Stimulated activated CD8-positive, alpha-beta memory T cell treated with anti-CD3 and anti-CD28 coated beads, Interleukin-15, amount 100 ng/mL, for 1 hour (primary cell): ENCODE data around the gene HSBP1.

Source experiments
- DNase-seq: peaks from one replicate; pipeline ENCODE4 v3.0.0-alpha.2; 2020; ENCODE audit warnings: low read depth

The HSBP1 gene

DNA sequence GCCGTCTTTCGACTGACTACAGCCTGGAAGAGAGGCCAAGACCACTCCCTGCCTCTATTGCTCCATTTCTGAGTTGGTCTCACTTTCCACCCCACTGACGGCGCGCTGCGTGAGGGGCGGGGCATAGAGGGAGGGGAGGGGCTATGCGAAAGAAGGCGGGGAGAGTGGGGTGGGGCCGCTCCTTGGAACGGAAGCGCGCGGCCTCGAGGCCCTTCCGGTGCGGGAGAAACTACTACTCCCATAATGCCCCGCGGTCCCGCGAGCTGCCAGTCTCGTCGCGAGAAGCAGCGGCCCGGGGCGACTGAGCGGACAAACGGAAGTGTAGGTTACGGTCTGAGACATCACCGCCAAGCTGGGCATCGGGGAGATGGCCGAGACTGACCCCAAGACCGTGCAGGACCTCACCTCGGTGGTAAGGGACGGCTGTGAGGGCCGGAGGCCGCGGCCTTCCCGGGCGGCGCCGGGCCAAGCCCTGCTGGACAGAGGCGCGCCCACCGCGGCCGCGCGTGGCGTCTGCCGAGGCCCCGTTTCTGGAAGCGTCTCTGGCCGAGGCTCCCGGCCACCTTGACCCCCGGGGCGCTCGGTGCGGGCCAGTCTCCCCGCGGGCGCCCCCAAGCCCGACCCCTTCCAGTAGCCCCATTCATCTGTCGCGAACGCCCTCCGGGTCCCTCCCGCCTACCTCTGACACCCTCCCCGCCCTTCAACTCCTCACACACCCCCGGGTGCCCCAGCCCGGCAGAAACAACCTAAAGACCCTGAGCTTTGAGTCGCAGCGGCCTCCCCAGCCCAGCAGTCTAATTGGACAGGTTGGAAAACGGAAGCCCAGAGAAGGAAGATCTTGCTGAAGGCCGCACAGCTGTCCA lies at the start of gene HSBP1:
HSBP1 (plus strand) TSS at position 269 of the 863 bp plus-strand sequence; CDS start at position 368, 99 bp downstream.
- DNase-seq = peak; percentile 91

DNA sequence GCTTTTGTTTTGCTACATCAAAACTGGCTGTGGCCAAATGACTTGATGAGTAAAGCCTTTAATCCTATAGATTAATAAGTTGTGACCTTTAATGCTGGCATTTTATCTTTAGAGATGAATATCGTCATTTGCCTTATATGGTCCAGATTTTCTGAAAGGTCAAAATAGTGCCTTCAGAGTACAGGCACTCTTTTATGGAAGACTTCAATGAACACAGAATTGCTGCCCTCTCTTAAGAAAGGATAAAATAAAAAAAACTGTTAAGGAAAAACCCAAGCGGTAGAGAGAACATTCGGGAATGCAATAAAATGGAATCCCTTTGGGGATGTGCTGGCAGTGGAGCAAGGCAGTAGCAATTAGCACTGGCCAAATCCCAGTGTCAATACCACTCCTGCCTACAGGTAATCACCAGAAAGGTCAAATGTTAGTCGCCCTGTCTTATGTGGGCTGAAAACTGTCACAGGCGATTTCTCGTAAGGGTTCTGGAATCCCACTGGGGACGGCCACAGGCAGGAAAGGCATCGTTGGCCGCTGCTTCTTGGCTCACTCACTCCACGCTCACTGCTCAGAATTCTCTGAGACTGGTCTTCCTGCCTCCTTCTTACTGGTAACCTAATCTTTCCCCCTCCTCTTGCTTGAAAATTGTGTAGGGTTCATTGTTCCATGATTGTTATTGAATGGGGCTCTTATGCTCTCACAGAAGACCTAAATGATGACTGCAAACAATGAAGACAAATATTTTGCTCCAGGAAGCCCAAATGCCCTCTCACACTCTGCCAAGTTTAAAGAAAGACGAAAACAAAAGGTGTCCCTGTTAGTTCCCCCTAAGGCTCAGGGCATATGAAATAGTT lies 45.4 kb upstream of the HSBP1 start:
- no peak for DNase-seq

DNA sequence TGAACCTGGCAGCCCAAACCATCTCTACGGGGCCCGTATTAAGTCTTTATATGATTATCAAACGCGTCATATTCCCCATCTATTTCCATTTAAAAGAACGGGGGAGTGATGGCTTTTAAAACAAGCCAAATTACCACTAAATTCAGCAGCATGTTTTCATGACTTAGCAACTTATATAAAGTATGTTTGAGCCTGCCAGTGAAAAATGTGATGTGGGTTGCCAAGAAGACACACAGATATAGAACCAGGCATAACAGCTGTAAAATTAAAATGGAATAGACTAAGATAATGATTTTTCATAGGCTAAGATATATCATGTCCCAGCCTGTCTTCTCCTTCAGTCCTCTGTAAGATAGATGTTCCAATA lies 44.8 kb upstream of the HSBP1 start:
- no peak for DNase-seq

DNA sequence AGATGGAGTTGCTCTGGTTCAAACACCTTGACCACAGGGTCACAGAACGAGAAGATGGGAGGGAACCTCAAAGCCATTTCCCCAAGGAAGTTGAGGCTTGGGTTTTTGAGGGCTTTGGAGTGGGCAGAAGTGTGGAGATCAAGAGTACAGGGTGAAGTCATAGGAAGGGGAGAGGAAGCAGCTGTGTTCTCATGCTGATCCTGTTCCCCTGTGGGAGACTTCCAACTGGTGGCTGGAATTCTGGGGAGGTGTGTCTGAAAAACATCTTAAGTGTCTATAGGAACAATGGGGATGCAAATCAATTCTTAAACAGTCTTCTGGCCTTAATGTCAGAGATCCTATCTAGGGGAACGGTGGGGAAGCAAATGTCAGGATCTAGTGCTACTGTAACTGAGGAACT lies 38.8 kb upstream of the HSBP1 start:
- no peak for DNase-seq

DNA sequence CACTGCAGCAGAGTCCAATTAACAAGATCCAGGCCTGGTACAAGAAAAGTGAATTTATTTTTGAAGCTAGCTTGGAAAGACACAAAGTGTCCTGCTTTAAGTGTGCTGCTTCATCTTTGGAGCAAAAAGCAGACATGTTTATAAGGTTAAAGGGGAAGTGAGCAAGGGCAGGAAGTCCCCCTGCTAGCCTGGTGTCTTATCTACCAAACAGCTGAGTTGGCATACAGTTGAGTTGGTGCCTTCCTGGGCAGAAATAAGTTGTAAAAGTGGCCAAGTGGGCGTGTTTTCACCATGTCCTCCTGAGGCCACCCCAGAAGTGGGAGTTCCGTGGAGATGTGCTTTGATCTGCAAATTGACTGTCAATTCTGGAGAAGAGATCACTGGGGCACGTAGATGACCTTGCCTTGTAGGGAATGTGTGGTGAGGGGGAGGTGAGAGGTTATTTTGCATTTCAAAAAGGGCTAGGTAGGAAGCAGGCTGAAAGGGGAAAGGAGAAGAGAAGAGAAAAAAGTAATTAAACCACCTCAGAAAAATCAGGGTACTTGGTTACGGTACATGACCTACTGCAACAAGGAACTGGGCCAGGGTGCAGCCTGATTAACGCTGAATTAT lies 38.3 kb upstream of the HSBP1 start:
- DNase-seq = no peak

DNA sequence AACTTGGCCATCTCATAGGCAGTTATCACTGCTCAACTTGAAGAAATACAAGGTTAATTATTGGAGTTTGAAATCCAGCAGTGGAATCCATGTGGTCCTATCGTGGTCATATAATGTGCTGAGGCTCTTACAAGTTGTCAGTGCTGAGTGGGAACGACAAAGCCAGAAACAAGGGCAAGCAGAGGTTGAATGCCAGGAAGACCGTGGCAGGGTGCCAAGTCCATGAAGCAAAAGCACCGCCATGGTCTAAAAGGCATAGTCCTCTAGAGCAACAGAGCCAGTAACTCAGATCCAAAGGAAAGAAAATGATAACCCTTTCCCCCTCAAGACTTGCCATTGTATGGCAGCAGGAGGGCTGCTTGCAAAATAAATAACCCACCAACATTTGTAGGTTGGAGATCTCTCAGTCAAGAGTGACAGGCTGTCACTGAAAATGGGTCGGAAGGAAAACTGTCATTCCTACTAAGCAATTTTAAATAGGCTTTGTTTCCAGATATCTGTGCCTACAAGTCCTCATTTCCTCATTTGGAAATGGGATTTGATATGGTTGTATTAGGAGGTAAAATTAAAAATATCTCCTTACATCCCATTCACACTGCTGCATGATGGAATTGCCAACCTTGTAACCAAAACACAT lies 36.4 kb upstream of the HSBP1 start:
- DNase-seq = no peak

DNA sequence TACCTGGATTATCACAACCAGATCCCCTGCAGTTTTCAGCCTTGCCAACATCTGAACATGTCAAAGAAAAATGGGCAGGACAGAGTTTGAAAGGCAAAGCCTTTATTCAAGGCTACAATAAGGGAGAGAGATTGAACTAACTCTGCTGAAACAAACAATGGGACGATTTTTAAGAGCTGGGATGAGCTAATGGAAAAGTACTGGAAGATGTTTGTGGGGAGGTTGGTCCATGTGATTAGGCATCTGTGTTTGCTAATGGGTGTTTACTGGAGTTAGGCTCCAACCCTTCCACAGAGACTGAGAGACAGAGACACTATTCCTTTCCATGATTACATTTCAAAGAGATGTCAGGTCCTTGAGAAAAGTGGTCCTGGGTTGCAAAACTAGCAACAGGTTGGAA lies 35.0 kb upstream of the HSBP1 start:
- no peak for DNase-seq

DNA sequence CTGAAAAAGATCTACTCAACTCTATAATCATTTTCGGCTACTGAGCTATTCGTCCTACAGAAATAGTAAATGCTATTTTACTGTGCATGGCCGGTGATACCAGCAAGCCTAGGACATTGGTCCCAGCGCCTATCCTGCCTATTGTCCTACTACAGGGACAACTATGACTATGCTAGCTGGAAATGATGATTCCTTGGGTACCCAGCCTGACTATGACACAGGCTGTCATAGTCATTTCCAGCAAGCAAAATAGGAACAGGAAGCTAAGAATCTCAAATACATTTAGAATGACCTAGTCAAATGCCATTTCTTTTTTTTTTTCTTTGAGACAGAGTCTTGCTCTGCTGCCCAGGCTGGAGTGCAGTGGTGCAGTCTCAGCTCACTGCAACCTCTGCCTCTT lies 33.7 kb upstream of the HSBP1 start:
- no peak for DNase-seq

DNA sequence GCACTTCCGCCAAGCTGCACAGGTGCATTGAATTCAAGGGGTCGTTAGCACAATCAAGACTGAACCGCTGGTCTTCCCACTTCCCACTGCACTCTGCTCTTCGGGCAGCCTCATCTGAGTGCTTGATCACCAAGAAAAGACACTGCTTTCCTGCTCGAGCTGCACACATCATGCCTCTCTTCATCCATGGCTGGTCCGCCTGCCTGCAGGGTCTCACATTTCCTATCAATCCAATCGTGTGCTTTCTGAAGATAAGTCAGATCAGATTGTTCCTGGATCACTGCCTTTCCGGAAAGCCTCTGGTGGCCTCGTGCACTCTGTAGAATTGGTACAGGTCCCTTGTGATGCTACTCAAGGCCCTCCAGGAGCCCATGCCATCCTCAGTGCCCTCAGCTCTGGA lies 30.8 kb upstream of the HSBP1 start:
- DNase-seq = no peak

DNA sequence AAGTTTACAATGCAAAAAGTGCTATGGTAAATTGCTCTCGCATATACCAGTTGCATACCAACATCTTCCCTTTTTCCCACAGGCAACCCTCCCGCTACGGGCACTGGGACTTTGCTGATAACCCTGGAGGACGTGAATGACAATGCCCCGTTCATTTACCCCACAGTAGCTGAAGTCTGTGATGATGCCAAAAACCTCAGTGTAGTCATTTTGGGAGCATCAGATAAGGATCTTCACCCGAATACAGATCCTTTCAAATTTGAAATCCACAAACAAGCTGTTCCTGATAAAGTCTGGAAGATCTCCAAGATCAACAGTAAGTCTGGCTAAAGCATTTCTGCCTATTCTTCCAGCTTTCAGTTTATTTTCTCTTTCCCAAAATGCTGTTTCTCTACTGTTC lies 27.9 kb upstream of the HSBP1 start:
- DNase-seq = no peak

DNA sequence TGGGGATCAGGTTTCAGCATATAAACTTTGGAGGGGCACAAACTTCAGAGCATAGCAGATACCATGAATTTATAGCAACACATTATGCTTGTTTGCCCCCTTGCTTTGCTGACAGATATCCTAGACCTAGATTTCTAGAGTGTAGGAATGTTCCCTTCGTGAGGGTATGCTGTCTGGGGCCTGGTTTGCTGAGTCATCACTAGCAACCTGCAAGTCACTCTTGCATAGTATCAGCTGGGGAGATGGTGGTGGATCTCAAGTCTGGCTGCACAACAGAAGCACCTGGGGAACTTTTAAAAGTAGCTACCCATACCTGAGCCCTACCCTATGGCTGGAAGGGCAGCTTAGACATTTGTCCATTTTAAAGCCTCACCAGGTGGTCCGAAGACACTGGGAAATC lies 22.3 kb upstream of the HSBP1 start:
- DNase-seq = no peak

DNA sequence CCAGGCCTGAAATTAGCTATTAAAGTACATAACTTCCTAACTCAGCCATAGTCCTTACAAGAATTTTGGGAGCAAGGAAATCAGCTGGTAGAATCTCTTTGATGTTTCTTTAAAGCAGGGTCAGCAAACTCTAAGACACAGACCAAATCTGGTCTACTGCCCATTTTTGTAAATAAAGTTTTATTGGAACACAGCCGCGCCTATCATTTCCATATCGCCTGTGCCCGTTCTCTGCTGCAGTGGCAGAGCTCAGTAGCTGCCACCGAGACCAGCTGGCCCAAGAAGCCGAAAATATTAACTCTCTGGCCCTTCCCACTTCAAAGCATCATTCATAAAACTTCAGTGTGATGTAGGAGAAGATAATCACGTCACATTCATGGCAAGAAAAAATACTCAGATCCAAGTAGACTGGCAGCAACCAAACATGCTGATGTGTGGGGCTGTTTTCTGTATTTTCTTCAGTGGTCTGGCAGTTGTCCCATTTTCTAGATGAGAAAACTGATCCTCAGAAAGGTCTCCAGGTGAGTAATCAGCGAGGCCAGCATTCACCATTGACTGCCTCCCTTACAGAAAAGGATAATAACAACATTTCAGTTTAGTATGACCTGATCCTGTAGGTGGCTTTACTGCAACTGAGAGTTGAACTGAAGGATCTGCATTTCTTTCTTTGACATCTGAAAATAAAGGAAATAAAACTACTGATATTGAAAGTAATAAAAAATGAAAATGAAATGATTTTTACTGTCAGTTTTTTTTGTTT lies 18.0 kb upstream of the HSBP1 start:
- no peak for DNase-seq

DNA sequence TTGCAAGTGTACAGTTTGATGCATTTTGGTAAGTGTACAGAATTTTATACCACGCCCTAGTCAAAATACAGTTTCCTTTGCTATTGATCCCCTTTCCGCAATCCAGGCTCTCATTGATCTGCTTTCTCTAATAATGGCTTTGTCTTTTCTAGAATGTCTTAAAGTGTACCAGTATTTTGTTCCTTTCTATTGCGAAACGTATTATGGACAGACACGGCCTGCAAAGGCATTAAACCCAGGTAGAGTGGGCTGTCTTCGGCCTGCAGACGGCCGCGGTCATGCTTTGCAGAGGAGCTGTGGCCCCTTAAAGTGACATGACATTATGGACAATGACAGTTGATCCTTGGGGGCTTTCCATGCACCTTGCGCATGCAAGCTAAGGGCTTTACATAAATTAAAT lies 15.9 kb upstream of the HSBP1 start:
- DNase-seq = no peak

DNA sequence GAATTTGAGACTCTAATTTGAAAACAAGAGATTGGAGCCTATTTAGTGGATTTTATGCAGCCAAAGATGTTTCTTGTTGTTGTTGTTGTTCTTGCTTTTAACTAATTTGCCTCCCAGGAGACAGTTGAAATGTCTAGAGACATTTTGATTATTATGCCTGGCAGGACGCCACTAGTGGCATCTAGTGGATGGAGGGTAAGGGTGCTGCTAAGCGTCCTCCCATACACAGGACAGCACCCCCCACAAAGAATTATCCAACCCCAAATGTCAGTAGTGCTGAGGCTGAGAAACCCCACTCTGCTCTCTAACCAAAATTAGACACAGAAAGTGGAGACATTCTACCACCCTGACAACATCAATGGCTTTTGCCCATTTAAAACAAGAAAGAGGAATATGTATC lies 15.4 kb upstream of the HSBP1 start:
- no peak for DNase-seq

DNA sequence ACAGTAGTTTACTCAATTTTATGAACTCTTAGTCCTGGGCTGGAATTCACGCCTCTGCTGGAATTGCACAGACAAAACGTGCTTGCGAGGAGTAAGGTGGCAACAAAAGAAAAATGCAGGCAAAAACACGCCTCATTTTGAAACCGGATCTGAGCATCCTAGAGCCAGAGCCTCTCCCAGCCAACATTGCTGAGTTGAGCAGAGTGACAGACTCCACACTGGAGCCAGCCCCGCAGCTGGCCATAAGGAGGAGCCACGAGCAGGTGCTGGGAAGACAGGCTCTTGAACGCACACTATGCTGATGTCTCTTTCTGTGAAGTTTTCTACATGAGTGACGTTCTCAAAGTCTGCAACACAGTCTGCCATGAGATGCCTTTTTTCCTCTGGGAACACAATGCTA lies 14.6 kb upstream of the HSBP1 start:
- DNase-seq = no peak

DNA sequence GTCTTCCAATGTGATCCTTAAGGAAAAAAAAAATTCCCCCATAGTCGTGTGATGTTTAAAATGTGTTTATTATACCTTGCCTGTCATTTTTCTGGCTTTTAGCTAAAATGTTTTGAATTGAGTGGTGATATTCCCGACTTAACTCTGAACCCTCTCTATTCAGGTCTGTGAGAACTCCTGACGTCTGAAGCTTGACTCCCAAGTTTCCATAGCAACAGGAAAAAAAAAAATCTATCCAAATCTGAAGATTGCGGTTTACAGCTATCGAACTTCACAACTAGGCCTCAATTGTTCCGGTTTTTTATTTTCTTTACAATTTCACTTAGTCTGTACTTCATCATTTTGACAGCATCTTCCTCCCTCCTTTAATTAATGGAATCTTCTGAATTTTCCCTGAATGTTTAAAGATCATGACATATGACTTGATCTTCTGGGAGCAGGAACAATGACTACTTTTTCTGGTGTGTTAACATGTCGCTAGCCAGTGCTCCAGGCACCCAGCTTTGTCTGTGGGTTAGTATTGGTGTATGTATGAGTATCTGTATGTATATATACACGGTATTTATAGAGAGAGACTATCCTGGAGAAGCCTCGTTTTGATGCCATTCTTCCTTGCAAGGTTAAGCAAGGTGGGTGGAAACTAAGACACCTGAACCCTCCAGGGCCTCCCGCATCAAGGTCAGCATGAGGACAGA lies 12.8 kb upstream of the HSBP1 start:
- no peak for DNase-seq

DNA sequence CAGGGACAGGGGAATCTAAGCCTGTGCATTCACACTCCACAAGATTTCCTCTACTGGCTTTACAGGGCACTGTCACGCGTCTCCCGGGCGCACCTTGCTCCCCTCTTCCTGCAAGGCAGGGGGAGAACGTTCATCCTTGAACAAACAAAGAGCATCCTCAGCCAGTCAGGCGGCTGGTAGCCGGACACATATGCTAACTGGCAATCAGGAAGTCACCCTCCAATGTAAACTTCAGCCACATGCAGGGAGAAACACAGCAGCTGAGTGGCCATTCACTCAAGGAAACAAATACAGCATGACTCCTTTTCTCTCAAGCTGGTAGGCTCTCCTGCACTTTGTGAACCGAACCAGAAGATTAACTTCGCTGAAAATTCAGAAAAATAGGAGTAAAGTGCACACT lies 10.8 kb upstream of the HSBP1 start:
- no peak for DNase-seq

DNA sequence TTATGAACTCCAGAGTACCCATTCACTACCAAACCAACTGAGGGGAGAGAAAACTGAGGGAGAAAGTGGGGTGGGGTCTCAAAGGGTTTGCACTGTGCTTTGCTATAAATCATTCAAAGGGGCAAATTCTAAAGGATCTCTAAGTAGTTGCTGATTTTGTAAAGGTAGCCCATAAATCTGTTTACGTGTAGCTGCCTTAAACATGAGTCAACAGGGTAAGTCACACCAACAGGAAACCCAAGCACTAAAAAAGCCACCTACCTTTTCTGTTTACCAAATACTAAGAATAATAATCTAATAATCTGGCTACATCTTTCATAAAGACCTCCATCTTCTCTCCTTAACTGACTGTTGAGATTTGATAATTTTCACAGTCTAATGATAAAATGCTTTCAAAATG lies 8.4 kb upstream of the HSBP1 start:
- DNase-seq = no peak

DNA sequence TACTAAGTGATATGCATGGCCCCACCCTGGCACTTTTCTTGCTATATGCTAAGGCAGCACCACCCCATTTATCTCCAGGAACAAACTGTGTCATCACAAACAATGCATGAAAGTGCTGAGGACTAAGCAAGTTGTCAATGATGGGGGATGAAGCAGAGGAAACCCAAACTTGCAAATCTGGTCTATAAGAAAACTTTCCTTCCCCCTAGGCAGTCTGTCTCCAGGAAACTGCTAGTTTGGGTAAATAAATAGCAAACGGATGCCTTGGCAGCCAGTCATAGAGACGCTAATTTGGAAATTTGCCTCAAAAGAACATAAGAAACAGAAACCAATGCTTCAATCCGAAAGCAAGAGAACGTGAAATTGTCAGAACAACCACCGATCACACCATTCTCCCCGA lies 5.6 kb upstream of the HSBP1 start:
- DNase-seq = no peak

DNA sequence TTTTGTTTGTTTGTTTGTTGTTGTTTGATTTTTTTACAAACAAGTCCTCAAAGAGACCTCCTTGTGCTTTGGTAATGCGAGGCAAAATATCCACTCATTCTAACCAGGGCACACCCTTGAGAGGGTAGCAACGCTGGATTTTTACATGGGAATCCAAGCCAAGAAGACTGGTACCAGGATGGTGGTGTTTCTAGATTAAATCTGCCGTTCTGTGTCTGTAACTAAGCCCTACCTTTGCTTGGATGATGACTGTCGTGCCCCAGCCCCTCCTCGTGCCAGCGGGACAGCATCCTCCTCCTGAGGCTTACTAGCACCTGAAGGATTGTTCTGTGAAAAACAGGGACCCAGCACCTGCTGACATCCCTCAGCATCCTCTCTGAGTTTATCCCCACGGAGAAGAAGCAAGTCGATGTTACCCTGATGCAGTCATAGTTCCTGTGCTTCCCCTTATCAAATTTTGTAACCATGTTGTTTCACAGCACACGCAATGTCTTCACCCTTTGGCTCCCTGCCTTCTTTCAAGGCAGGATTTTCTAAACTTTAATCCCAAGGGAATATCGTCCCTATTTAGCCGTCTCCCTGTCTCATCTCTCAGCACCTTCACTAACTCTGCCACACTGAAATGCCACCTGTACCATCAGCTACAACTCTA lies 5.1 kb upstream of the HSBP1 start:
- no peak for DNase-seq

DNA sequence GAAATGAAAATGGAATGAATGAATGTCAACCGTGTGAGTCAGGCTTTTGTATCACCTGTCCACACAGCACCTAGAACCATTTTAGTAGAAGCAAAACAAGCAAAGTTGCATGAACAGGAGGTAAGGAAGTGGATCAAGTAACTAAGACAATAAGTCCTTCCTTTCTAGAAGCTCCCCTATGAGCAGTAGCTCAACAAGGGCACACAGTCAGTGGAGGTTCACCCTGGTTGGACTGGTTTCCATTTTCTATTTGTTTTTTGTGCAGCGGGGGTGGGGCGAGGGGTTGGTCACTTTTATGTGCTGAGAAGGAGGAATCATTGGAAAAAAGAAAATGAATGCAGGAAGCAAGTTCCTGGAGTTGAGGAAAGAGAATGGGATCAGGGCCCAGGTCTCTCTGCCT lies 4.0 kb upstream of the HSBP1 start:
- DNase-seq = no peak
